GM12872 (cell line): ENCODE data around the gene TOLLIP.

Experiments
- CTCF ChIP-seq: IDR thresholded peaks from 3 replicates; pipeline ENCODE4 v1.5.1; 2011; ENCODE audit warnings: low read depth, mild to moderate bottlenecking, low read length, moderate library complexity; ENCODE audit not compliant: insufficient read depth

TOLLIP gene

GRCh38 chr11:1233351-1234053 is 75.9 kb downstream of the TOLLIP start:
- TF ChIP-seq CTCF: no peak

- TF ChIP-seq CTCF: no peak
These were observed 76.5 kb downstream of the TOLLIP start for GRCh38 chr11:1232883-1233321.

GRCh38 chr11:1232021-1232882 is 77.2 kb downstream of the TOLLIP start:
- TF ChIP-seq CTCF: no peak

- no peak for TF ChIP-seq CTCF
These were observed 77.9 kb downstream of the TOLLIP start for GRCh38 chr11:1231396-1232020.

GRCh38 chr11:1230456-1231395 is 78.7 kb downstream of the TOLLIP start:
- TF ChIP-seq CTCF: no peak

- no peak for TF ChIP-seq CTCF
These were observed 79.3 kb downstream of the TOLLIP start for GRCh38 chr11:1230121-1230455.
